Islet of Langerhans (tissue), 1 donor: ENCODE measurements around the gene CDC42BPA.

ENCODE experiments used
- FAIRE-seq: peaks from one replicate; lab custom pipeline; 2011; peaks lifted over from hg19 to GRCh38; lab: Jason Lieb, UNC

The CDC42BPA gene

GRCh38 chr1:227333423-227333822 is 15.1 kb upstream of the CDC42BPA start:
- no peak for FAIRE-seq

- FAIRE-seq: no peak
These were observed 12.2 kb upstream of the CDC42BPA start for GRCh38 chr1:227330279-227331076.

- FAIRE-seq: no peak
These were observed 10.2 kb upstream of the CDC42BPA start for GRCh38 chr1:227328405-227329019.

GRCh38 chr1:227325156-227325555 is 6.9 kb upstream of the CDC42BPA start:
- FAIRE-seq: no peak

GRCh38 chr1:227323967-227324268 is 5.6 kb upstream of the CDC42BPA start:
- no peak for FAIRE-seq

- FAIRE-seq: no peak
These were observed 5.1 kb upstream of the CDC42BPA start for GRCh38 chr1:227323171-227323966.

GRCh38 chr1:227322376-227322775 is 4.1 kb upstream of the CDC42BPA start:
- FAIRE-seq: no peak

GRCh38 chr1:227321035-227321434 is 2.7 kb upstream of the CDC42BPA start:
- no peak for FAIRE-seq

- peak; percentile 91 for FAIRE-seq
These were observed 2.2 kb upstream of the CDC42BPA start for GRCh38 chr1:227320476-227320875.

GRCh38 chr1:227318853-227319607 is 738 bp upstream of the CDC42BPA start:
- FAIRE-seq: peak; percentile 27

- FAIRE-seq: no peak
These were observed 723 bp downstream of the CDC42BPA start for GRCh38 chr1:227317523-227318015.

GRCh38 chr1:227317011-227317451 is 1.3 kb downstream of the CDC42BPA start:
- FAIRE-seq: no peak

- no peak for FAIRE-seq
These were observed 1.8 kb downstream of the CDC42BPA start for GRCh38 chr1:227316456-227316855.

- peak; percentile 62 for FAIRE-seq
These were observed 2.5 kb downstream of the CDC42BPA start for GRCh38 chr1:227315629-227316346.

- peak; percentile 74 for FAIRE-seq
These were observed 4.1 kb downstream of the CDC42BPA start for GRCh38 chr1:227314014-227314848.

- FAIRE-seq: no peak
These were observed 5.8 kb downstream of the CDC42BPA start for GRCh38 chr1:227312361-227313025.

GRCh38 chr1:227311389-227312001 is 6.8 kb downstream of the CDC42BPA start:
- FAIRE-seq: no peak

GRCh38 chr1:227308367-227309336 is 9.6 kb downstream of the CDC42BPA start:
- peak; percentile 97 for FAIRE-seq
